HCT116 (cell line): ENCODE results near the gene DNAJB5. TPM values are rescaled to one million over a fixed set of nuclear protein-coding genes. Genes with fewer than 3 reads are reported as not detected.

Experiments
- ATAC-seq: fragments of 200-7000 bp; cut with Tn5 transposase; 2 replicates; pipeline ENCODE4 v1.9.1; 2020; ENCODE audit warnings: mild to moderate bottlenecking, moderate library complexity
- BruUV-seq: library from RNA; stranded (reverse); fragments of 400-500 nt; replicated peaks from 2 replicates; lab custom pipeline; 2021; lab: Mats Ljungman, UMichigan
- CTCF ChIA-PET: fragments of 300-600 bp; sonication (Branson Sonifier 250); formaldehyde crosslinking; loops from one replicate; lab custom pipeline; 2021; ENCODE audit warnings: antibody characterized with exemption; lab: Charles Lee
- POLR2A ChIA-PET: fragments of 300-600, 350-600 bp; sonication (Branson Sonifier 250); formaldehyde crosslinking; loops from one replicate; lab custom pipeline; 2021; ENCODE audit warnings: antibody characterized with exemption; lab: Charles Lee
- RAD21 ChIA-PET, 2 experiments: fragments of 300-600 bp; sonication (Branson Sonifier 250); formaldehyde crosslinking; loops; one replicate each; lab custom pipeline; 2023; ENCODE audit warnings: low total read pairs in 2 of 2; ENCODE audit not compliant: uncharacterized antibody in 2 of 2, unreplicated experiment in 2 of 2, low non-redundant PET in 1 of 2; lab: Charles Lee
- DNase-seq: peaks from one replicate; pipeline ENCODE4 v3.0.0-alpha.2; 2010; ENCODE audit warnings: low read depth, low spot score
- H2AFZ ChIP-seq: fragments of 200-600 bp; shearing (Covaris generic), sonication (generic); 2 replicates; pipeline ENCODE4 v1.6.1; 2017; ENCODE audit warnings: low read depth, mixed run types, mixed read lengths, antibody characterized with exemption, low read length; ENCODE audit not compliant: poor library complexity, severe bottlenecking
- H3K27ac ChIP-seq: 2 replicates; pipeline ENCODE4 v1.5.1; 2012; ENCODE audit warnings: low read depth, low read length
- H3K27me3 ChIP-seq: fragments of 200-600 bp; sonication (generic); 2 replicates; pipeline ENCODE4 v1.6.1; 2016; ENCODE audit warnings: mixed run types, low read length, mixed read lengths; ENCODE audit not compliant: insufficient read depth
- H3K36me3 ChIP-seq, 2 experiments: fragments of 200-500 bp in 1 of 2; fragments of 200-600 bp in 1 of 2; sonication (Bioruptor generic) in 1 of 2; sonication (generic) in 1 of 2; 2 replicates each; pipeline versions ENCODE4 v1.5.1 to v1.6.1; 2014 to 2016; ENCODE audit warnings: low read length in 2 of 2, inconsistent platforms in 1 of 2, mixed read lengths in 1 of 2, mixed run types in 1 of 2; ENCODE audit not compliant: insufficient read depth in 2 of 2, control insufficient read depth in 1 of 2
- H3K4me1 ChIP-seq, 2 experiments: fragments of 200-600 bp in 1 of 2; sonication (generic) in 1 of 2; 2 replicates each; pipeline versions ENCODE4 v1.5.1 to v1.6.1; 2012 to 2017; ENCODE audit warnings: low read length in 2 of 2, inconsistent platforms in 1 of 2, mild to moderate bottlenecking in 1 of 2, mixed read lengths in 1 of 2, mixed run types in 1 of 2, moderate library complexity in 1 of 2; ENCODE audit not compliant: insufficient read depth in 2 of 2, control insufficient read depth in 1 of 2
- H3K4me2 ChIP-seq: fragments of 200-600 bp; sonication (generic); 2 replicates; pipeline ENCODE4 v1.6.1; 2017; ENCODE audit warnings: mixed run types, low read length, mixed read lengths
- H3K4me3 ChIP-seq, 2 experiments: fragments of 200-600 bp in 1 of 2; sonication (generic) in 1 of 2; replicated peaks in 1 of 2; 2 replicates each; pipeline ENCODE4 v1.5.1; 2011 to 2016; ENCODE audit warnings: low read length in 2 of 2, control low read depth in 1 of 2, low read depth in 1 of 2, mild to moderate bottlenecking in 1 of 2, mixed read lengths in 1 of 2, mixed run types in 1 of 2
- H3K79me2 ChIP-seq: fragments of 200-600 bp; sonication (generic); 2 replicates; pipeline ENCODE4 v1.6.1; 2017; ENCODE audit warnings: mild to moderate bottlenecking, mixed run types, low read length, moderate library complexity, mixed read lengths; ENCODE audit not compliant: insufficient read depth
- H3K9ac ChIP-seq: fragments of 200-600 bp; sonication (generic); 2 replicates; pipeline ENCODE4 v1.6.1; 2016; ENCODE audit warnings: low read length, mixed read lengths
- H3K9me2 ChIP-seq: fragments of 200-600 bp; sonication (generic), shearing (Covaris generic); 2 replicates; pipeline ENCODE4 v1.6.1; 2017; ENCODE audit warnings: mixed run types, mild to moderate bottlenecking, moderate library complexity; ENCODE audit not compliant: insufficient read depth
- H3K9me3 ChIP-seq, 2 experiments: fragments of 200-500 bp in 1 of 2; fragments of 200-600 bp in 1 of 2; sonication (Bioruptor generic) in 1 of 2; sonication (generic) in 1 of 2; 2 replicates each; pipeline ENCODE4 v1.6.1; 2014 to 2017; ENCODE audit warnings: low read length in 2 of 2, mixed read lengths in 2 of 2, inconsistent platforms in 1 of 2, low read depth in 1 of 2, mild to moderate bottlenecking in 1 of 2, mixed run types in 1 of 2, moderate library complexity in 1 of 2; ENCODE audit not compliant: control insufficient read depth in 1 of 2, insufficient read depth in 1 of 2
- H4K20me1 ChIP-seq: fragments of 200-600 bp; sonication (generic), shearing (Covaris generic); 2 replicates; pipeline ENCODE4 v1.6.1; 2017; ENCODE audit warnings: mixed run types, mild to moderate bottlenecking, moderate library complexity; ENCODE audit not compliant: insufficient read depth
- ATF3 ChIP-seq: IDR thresholded peaks from 2 replicates; pipeline ENCODE4 v1.6.1; 2012
- CBX3 ChIP-seq: IDR thresholded peaks from 2 replicates; pipeline ENCODE4 v1.6.1; 2012; ENCODE audit warnings: low read depth
- CTCF ChIP-seq, 3 experiments: fragments of 200-600 bp in 1 of 3; sonication (generic) in 1 of 3; IDR thresholded peaks in 2 of 3; conservative IDR thresholded peaks in 1 of 3; 2 replicates each; pipeline ENCODE4 v1.5.1; 2012 to 2017; ENCODE audit warnings: low read depth in 2 of 3, low read length in 2 of 3, antibody characterized with exemption in 1 of 3, borderline replicate concordance in 1 of 3, control low read depth in 1 of 3, mild to moderate bottlenecking in 1 of 3, mixed read lengths in 1 of 3, mixed run types in 1 of 3, moderate library complexity in 1 of 3; ENCODE audit not compliant: insufficient read depth in 1 of 3
- ELF1 ChIP-seq: IDR thresholded peaks from 2 replicates; pipeline ENCODE4 v1.6.1; 2012; ENCODE audit warnings: low read depth, borderline replicate concordance
- EZH2 ChIP-seq: fragments of 200-600 bp; sonication (generic); IDR thresholded peaks from 2 replicates; pipeline ENCODE4 v1.6.1; 2017; ENCODE audit warnings: antibody characterized with exemption, mixed run types
- JUND ChIP-seq: IDR thresholded peaks from 2 replicates; pipeline ENCODE4 v1.6.1; 2012
- MAX ChIP-seq: IDR thresholded peaks from 2 replicates; pipeline ENCODE4 v1.6.1; 2012
- POLR2A ChIP-seq: IDR thresholded peaks from 2 replicates; pipeline ENCODE4 v1.7.0; 2011; ENCODE audit warnings: borderline replicate concordance; ENCODE audit not compliant: insufficient read depth, insufficient read length; ENCODE audit errors: extremely low read depth
- POLR2AphosphoS5 ChIP-seq: IDR thresholded peaks from 2 replicates; pipeline ENCODE4 v1.6.1; 2011; ENCODE audit warnings: mild to moderate bottlenecking, low read depth, low read length, moderate library complexity
- TCF7L2 ChIP-seq: IDR thresholded peaks from 2 replicates; pipeline ENCODE4 v1.7.0; 2011; ENCODE audit warnings: borderline replicate concordance, inconsistent platforms; ENCODE audit not compliant: insufficient read depth, insufficient read length; ENCODE audit errors: extremely low read depth
- YY1 ChIP-seq: IDR thresholded peaks from 2 replicates; pipeline ENCODE4 v1.6.1; 2011; ENCODE audit warnings: low read length, low read depth, moderate library complexity, mild to moderate bottlenecking; ENCODE audit not compliant: insufficient replicate concordance; ENCODE audit errors: extremely low read depth
- ZFX ChIP-seq: fragments of 450-650 bp; IDR thresholded peaks from 2 replicates; pipeline ENCODE4 v1.6.1; 2017
- intact Hi-C: fragments of 100-400 bp; cut with micrococcal nuclease; formaldehyde crosslinking; loops from 2 replicates; pipeline ENCODE4 v1.10.0; 2022
- total RNA-seq: library from RNA; stranded (reverse); gene quantifications from one replicate; pipeline ENCODE4 v1.2.1, GENCODE V29; 2021; ENCODE audit not compliant: unreplicated experiment

Gene DNAJB5
- total RNA-seq, 1 experiment from 2014 or later, result 3.6 TPM

DNA sequence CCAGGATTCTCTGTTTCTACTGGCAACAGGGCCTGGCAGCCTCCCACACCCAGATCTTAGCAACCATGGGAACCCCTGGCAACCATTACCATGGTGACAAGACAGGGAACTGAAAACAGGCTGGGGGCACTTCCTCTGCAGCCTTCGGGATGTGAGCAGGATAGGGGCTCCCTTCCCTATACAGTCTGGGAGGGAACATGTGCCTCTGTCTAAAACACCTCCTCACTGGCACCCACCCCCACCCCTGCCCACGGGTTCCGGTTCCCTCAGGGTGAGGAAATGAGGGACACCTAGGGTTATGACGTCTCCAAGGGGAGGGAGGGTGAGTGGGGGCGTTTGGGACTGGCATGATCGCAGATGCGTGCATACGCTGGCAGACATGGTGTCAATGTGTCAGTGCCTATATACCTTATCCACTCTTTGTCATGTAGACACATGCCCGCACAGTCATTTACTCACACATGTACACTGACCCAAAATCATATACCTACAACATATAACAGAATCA lies 3.0 kb upstream of the DNAJB5 start:
- no peak overlapping the region for H3K4me3 ChIP-seq
- ATAC-seq, result no peak
- no peaks in the 10 kb centered on the region for H4K20me1 ChIP-seq
- ChIA-PET RAD21 (no interaction called here), POLR2A (no interaction called here)
- no peaks in the 10 kb centered on the region for H3K9me3 ChIP-seq
- intact Hi-C loops, result loop anchor here (10.0 kb wide), 2 partner anchors 312 to 488 kb away; no protein-coding TSS in a partner anchor
- H3K4me1 ChIP-seq, result peaks cover 4 to 29% of the 10 kb centered on the region in 2 experiments; a peak in 3 of 4 replicates
- no peak overlapping the region for H3K9ac ChIP-seq
- H2AFZ ChIP-seq, result no peak overlapping the region
- H3K27me3 ChIP-seq, result no peaks in the 10 kb centered on the region
- no peak for TF ChIP-seq YY1
- no peak for TF ChIP-seq POLR2A
- no peak for TF ChIP-seq POLR2AphosphoS5
- no peak for TF ChIP-seq TCF7L2
- TF ChIP-seq, all 23 proteins: peak for 0
- no peak for DNase-seq
- H3K79me2 ChIP-seq, result no peaks in the 10 kb centered on the region
- CTCF ChIA-PET, result interaction anchor here (1.1 to 2.9 kb wide), 2 partner anchors 87 kb away, joined by 4 to 71 read pairs; no protein-coding TSS in a partner anchor
- BruUV-seq, result no TSS peak
- no peak overlapping the region for H3K4me2 ChIP-seq
- no peaks in the 10 kb centered on the region for H3K9me2 ChIP-seq
- no peaks in the 10 kb centered on the region for H3K36me3 ChIP-seq
- no peak overlapping the region for H3K27ac ChIP-seq

- Histone ChIP-seq H3K27ac (no peak overlapping the region), H3K4me1 (peaks cover 11 to 37% of the 10 kb centered on the region in 2 experiments), H3K4me2 (no peak overlapping the region)
- no peak for TF ChIP-seq POLR2AphosphoS5
- no peak for TF ChIP-seq EZH2
- no peak for TF ChIP-seq CTCF (IDR thresholded peaks at IDR 0.05 in 2 of 3, conservative IDR thresholded peaks at IDR 0.05 in 1 of 3; ENCODE audit: borderline replicate concordance in 1 of 3, insufficient read depth in 1 of 3, low read depth in 2 of 3, low read length in 2 of 3)
- TF ChIP-seq POLR2A, result no peak
- no peak for TF ChIP-seq MAX
- TF ChIP-seq YY1, result no peak
- no peak for TF ChIP-seq ZFX
- no peak for TF ChIP-seq ELF1
- no peak for TF ChIP-seq JUND
- TF ChIP-seq ATF3, result no peak
- no peak for TF ChIP-seq TCF7L2
- no peak for TF ChIP-seq CBX3
Measured at GRCh38 chr9:34987160-34987901, 2.2 kb upstream of the DNAJB5 start.

More at GRCh38 chr9:34987160-34987901, 2.2 kb upstream of the DNAJB5 start:
- BruUV-seq, result no TSS peak
- H3K27me3 ChIP-seq, result no peaks in the 10 kb centered on the region
- no peaks in the 10 kb centered on the region for H3K9me3 ChIP-seq
- DNase-seq (no peak), ATAC-seq (no peak)
- no peak overlapping the region for H3K9ac ChIP-seq
- RAD21 ChIA-PET, result no interaction called here
- POLR2A ChIA-PET, result no interaction called here
- no peaks in the 10 kb centered on the region for H3K9me2 ChIP-seq
- H4K20me1 ChIP-seq, result no peaks in the 10 kb centered on the region
- H3K79me2 ChIP-seq, result no peaks in the 10 kb centered on the region
- intact Hi-C loops, result loop anchor here (10.0 kb wide), 2 partner anchors 313 to 487 kb away; no protein-coding TSS in a partner anchor
- CTCF ChIA-PET, result interaction anchor here (1.1 kb wide), 1 partner anchor 88 kb away, joined by 4 read pairs; no protein-coding TSS in a partner anchor
- H3K36me3 ChIP-seq, result no peaks in the 10 kb centered on the region
- H3K4me3 ChIP-seq, result no peak overlapping the region
- H2AFZ ChIP-seq, result no peak overlapping the region
